Measurements from ENCODE around the gene MPPED1.

The MPPED1 gene

DNA sequence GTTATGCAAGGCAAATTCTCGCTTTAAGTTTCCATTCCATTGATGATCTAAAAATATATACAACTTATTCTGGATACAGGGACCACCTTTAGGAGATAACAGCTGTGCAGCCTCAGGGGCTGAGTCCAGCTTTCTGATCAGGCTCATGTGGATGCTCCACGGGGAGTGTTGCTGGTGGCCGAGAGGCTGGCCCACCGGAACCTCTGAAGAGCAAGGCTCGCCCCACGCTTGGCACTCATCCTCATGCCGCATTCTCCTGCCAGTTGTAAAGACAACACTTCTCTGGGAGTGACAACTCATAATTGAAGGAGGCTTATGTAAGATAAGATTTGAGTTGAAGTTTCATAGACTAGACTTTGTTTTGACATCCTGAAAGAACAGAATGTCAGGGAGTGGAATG, 123.5 kb downstream of the MPPED1 start:
- no peak for DNase-seq
- Mint-ChIP-seq H3K27ac (no peak overlapping the region), H3K9me3 (peaks cover 17% of the 10 kb centered on the region), H3K4me1 (peaks cover 5% of the 10 kb centered on the region), H3K36me3 (ENCODE audit: low read depth) (peaks cover 6% of the 10 kb centered on the region), H3K4me3 (no peak overlapping the region), H3K27me3 (ENCODE audit: low read depth, poor library complexity) (peaks cover 18% of the 10 kb centered on the region)
- no peak for TF ChIP-seq CTCF (IDR thresholded peaks at IDR 0.05)

DNA sequence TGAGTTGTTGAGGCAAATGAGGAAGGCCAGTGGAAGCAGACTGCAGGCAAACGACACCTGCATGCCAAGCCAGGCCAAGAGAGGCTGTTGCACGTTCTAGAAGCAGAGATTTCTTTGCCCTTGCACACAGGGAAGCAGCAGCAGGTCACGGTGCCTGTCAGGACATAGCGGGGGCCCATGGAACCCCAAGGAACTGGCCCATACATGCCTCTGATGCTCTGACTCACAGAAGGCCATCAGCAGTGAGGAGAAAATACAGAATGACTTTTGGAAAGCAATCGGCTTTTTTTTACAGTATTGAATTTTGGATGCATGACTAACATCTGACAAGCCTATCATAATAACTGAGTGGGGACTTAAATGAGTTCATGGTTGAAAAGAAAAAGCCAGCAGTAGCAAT, 123.9 kb downstream of the MPPED1 start:
- no peak overlapping the region for H3K27ac Mint-ChIP-seq
- no peak overlapping the region for H3K4me3 Mint-ChIP-seq
- peaks cover 18% of the 10 kb centered on the region for H3K27me3 Mint-ChIP-seq (ENCODE audit: low read depth, poor library complexity)
- peaks cover 6% of the 10 kb centered on the region for H3K36me3 Mint-ChIP-seq (ENCODE audit: low read depth)
- no peak for TF ChIP-seq CTCF (IDR thresholded peaks at IDR 0.05)
- no peak for DNase-seq
- peaks cover 5% of the 10 kb centered on the region for H3K4me1 Mint-ChIP-seq
- H3K9me3 Mint-ChIP-seq = peaks cover 17% of the 10 kb centered on the region

GRCh38 chr22:43537019-43537585, 125.3 kb downstream of the MPPED1 start:
- Mint-ChIP-seq H3K4me1 (no peaks in the 10 kb centered on the region), H3K4me3 (no peak overlapping the region), H3K27me3 (ENCODE audit: low read depth, poor library complexity) (peaks cover 18% of the 10 kb centered on the region), H3K36me3 (ENCODE audit: low read depth) (peaks cover 6% of the 10 kb centered on the region), H3K9me3 (peaks cover 17% of the 10 kb centered on the region), H3K27ac (no peak overlapping the region)
- no peak for DNase-seq
- no peak for TF ChIP-seq CTCF (IDR thresholded peaks at IDR 0.05)

DNA sequence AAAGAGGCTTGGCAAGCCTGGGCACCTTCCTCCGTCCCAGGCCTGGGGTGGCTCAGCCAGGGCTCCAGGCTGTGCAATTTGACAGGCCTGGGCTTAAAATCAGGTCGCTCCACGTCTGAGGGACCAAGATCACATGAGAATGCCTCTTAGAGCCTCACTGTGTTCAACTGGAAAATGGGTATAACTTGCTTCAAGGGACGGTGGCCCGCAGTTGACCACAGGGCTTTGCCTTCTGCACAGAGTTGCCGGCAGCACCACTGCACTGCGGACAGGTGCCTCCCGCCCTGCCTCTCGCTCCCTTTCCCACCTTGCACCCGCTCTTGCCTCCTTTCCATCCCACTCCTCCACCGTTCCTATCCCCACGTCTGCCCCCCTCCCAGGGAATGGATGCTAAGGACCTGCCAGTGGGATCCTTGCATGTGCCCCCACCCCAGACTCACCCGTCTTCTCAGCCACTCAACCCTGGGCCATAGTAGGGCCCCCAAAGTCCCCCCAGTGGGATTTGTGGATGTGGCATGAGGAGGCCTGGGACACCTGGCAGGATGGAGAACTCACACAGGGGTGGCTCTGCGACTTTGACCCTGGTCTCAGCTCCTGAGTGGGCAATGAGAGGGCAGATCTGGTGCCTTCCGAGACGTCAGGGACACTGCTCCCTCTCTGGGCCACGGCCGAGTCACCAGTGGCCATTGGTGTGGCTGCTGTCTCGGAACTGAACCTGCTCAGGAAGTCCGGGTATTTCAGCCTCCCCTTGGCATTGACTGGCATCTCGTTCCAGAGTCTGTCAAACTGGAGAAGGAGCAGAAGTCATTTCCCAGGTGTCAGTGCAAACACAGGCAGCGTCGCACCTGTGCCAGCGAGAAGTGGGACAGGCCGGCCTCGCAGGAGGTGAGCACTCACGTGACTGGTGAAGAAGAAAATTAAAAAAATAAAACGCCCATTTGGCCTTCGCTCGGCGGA, 128.0 kb downstream of the MPPED1 start:
- DNase-seq = no peak
- Mint-ChIP-seq H3K9me3 (peaks cover 17% of the 10 kb centered on the region), H3K36me3 (ENCODE audit: low read depth) (peaks cover 6% of the 10 kb centered on the region), H3K4me3 (no peak overlapping the region), H3K4me1 (no peaks in the 10 kb centered on the region), H3K27ac (no peak overlapping the region), H3K27me3 (ENCODE audit: low read depth, poor library complexity) (peaks cover 21% of the 10 kb centered on the region)
- no peak for TF ChIP-seq CTCF (IDR thresholded peaks at IDR 0.05)

GRCh38 chr22:43540529-43540923, 128.7 kb downstream of the MPPED1 start:
- Mint-ChIP-seq H3K27ac (no peak overlapping the region), H3K4me3 (no peak overlapping the region), H3K27me3 (ENCODE audit: low read depth, poor library complexity) (peaks cover 21% of the 10 kb centered on the region), H3K4me1 (no peaks in the 10 kb centered on the region), H3K36me3 (ENCODE audit: low read depth) (peaks cover 6% of the 10 kb centered on the region), H3K9me3 (peaks cover 17% of the 10 kb centered on the region)
- DNase-seq = no peak
- no peak for TF ChIP-seq CTCF (IDR thresholded peaks at IDR 0.05)
